22Rv1 (cell line): Measurements from ENCODE around the gene TGM4.

Source experiments
- ZFX ChIP-seq: fragments of 450-650 bp; IDR thresholded peaks from 2 replicates; pipeline ENCODE4 v1.6.1; 2017; ENCODE audit warnings: antibody characterized with exemption, borderline replicate concordance
- TF ChIP-seq, protein P1 (sequence below): fragments of 450-650 bp; IDR thresholded peaks from 2 replicates; pipeline ENCODE4 v1.5.1; 2017; ENCODE audit warnings: mild to moderate bottlenecking

DNA sequence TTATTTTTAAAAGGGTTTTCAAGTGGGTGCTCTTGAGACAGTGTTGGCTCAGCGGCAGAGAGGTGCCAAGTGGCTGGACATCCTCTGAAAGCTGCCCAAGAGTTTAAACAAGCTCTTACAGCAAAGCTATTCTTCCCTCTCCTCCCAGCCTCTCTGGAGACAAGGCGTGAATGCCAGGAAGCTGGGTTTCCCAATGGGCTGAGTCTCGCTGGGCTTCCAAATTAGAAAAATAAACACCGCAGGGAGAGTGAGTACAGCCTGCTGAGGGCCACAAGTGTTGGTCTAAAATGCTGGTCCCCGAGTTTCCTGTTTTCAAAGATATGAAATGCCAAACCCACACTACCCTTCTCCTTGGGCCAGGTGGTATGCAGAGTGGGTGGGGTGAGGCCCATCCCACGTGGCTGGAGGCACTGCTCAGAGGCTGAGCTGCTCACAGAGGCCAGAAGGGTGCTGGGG lies 65.2 kb downstream of the TGM4 start:
- TF ChIP-seq, protein P1, sequence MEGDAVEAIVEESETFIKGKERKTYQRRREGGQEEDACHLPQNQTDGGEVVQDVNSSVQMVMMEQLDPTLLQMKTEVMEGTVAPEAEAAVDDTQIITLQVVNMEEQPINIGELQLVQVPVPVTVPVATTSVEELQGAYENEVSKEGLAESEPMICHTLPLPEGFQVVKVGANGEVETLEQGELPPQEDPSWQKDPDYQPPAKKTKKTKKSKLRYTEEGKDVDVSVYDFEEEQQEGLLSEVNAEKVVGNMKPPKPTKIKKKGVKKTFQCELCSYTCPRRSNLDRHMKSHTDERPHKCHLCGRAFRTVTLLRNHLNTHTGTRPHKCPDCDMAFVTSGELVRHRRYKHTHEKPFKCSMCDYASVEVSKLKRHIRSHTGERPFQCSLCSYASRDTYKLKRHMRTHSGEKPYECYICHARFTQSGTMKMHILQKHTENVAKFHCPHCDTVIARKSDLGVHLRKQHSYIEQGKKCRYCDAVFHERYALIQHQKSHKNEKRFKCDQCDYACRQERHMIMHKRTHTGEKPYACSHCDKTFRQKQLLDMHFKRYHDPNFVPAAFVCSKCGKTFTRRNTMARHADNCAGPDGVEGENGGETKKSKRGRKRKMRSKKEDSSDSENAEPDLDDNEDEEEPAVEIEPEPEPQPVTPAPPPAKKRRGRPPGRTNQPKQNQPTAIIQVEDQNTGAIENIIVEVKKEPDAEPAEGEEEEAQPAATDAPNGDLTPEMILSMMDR = no peak
- no peak for TF ChIP-seq ZFX
